ENCODE results near the gene PYGM.

PYGM gene

DNA sequence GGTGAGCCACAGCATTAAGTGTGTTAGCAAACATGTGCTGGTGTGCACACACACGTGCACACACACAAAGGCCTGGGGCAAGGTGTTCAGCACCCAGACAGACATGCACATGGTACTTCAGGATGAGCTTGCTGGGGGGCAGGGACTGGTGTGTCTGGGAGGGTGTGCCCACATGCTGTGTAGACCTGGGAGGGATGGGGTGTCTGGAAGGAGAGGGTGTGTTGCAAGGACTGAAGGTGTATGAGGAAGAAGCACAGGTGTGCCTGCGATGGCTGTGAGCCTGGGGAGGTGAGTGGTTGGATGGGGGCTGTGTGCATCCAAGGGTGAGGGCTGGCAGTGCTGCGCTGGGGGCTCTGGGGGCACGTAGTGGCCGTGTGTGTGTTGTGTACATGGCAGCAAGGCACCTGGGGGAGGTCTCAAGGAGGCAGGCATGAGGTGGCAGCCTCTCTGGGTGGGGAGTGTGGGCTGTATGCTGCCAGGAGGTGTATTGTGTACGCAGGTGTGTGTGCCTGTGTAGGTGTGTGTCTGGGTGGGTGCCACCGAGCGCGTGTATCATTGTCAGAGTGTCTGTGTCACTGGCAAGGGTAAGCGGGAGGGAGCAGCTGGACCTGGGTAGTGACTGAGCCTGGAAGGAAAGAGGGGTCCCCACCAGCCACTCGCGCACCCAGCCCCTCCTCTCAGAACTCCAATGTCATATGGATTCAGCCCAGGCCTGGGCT is 39.0 kb downstream of the PYGM start:
- no peak for DNase-seq (ENCODE audit: low read depth, low spot score)

DNA sequence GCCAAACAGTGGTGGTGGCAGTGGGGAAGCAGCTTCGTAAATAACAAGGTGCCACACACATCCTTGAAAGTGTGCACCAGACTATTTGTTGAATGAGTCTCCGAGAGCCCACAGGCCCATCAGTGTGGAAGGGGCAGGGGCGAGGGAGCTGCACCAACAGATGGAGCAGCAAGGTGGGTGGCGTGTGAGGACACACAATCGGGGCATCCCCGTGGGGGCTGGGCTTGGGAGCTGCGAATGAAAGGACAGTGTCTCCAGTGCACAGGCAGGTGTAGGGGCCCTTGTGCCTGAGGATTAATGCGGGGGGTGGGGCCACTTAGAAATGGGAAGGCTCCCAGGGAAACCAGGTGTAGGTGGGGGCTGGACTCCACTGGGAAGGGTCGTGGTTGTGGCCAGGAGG is 39.6 kb downstream of the PYGM start:
- no peak for DNase-seq (ENCODE audit: low read depth, low spot score)
- no peak overlapping the region for H3K27ac ChIP-seq

More for the DNA sequence above, 39.0 kb downstream of the PYGM start:
- no peak overlapping the region for H3K27ac ChIP-seq

DNA sequence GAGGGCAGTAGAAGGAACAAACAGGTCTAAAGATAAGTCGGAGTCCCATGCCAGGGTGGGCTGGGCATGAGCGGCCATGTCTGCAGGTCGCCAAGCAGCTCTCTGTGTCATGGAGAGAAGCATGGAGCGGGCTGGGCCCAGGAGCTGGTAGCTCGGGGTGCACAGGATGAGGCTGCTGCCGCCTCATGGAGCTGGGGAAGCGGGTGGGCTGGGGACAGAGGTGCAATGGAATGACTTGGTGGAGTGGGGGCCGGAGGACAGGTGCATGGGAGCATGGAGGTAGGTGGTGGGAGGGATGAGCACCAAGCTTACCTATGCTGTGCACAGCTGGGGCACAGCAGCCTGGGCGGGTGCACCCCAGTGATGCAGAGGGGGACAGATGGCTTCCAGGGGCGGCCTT is 40.4 kb downstream of the PYGM start:
- no peak for DNase-seq (ENCODE audit: low read depth, low spot score)
- H3K27ac ChIP-seq, result no peak overlapping the region

DNA sequence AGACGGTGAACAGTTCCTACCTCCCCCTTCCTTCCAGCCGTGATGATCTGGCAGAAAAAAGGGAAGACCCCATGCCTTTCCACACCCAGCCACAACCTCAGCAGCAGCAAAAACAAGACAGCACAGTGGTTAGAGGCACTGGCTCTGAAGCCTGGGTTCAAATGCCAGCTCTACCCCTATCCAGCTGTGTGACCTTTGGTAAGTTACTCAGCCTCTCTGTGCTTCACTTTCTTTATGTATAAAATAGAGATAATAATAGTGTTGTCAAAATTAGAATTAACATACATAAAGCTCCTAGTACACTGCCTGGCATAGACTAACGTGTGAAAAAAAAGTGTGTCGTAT is 41.0 kb downstream of the PYGM start:
- DNase-seq (ENCODE audit: low read depth, low spot score), result no peak
- no peak overlapping the region for H3K27ac ChIP-seq

DNA sequence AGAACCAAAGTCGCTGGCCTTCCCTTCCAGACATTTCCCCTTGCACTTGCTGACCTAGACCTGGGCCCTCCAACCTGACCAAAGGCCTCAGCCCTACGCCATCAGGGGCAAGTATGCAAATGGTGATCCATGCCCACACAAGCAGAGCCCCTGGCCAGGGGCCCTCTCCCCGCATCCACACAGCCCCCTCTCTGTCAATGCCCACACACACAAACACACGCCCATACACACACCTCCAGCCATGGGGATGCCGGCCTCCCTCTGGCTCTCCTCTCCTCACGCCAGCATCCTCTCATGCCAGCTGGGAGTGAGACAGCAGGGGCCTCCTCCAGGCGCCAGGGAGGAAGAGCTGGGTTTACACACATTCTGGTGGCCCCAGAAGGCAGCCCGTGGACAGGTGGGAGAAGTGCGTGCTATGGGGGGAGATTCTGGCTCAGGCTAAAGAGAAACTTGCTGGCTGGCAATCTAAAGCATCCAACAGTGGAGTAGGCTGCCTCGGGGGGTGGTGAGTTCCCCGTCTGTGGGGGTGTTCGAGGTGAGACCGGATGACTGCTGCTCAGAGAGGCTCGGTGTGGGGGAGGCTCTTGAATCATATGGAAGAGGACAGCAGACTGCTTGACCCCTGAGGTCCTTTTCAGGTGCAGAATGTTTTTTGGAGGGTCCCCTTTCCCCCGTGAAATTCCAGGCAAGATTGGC is 41.5 kb downstream of the PYGM start:
- no peak for DNase-seq (ENCODE audit: low read depth, low spot score)
- H3K27ac ChIP-seq, result no peak overlapping the region

DNA sequence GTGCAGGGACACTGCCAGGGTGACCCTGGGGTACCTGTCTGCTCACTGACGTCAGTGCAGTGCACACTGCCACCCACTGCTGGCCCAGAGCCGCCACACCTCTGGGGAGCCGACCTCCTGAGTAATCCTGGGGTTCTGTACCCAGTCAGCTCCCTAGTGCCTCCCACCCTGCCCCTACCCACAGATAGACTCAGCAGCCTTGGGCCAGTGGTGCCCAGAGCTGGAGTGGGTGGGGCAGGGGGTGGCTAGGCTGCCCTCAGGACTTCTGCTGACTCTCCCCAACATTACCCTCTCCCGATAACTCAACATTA is 42.6 kb downstream of the PYGM start:
- H3K27ac ChIP-seq, result no peak overlapping the region
- no peak for DNase-seq (ENCODE audit: low read depth, low spot score)

DNA sequence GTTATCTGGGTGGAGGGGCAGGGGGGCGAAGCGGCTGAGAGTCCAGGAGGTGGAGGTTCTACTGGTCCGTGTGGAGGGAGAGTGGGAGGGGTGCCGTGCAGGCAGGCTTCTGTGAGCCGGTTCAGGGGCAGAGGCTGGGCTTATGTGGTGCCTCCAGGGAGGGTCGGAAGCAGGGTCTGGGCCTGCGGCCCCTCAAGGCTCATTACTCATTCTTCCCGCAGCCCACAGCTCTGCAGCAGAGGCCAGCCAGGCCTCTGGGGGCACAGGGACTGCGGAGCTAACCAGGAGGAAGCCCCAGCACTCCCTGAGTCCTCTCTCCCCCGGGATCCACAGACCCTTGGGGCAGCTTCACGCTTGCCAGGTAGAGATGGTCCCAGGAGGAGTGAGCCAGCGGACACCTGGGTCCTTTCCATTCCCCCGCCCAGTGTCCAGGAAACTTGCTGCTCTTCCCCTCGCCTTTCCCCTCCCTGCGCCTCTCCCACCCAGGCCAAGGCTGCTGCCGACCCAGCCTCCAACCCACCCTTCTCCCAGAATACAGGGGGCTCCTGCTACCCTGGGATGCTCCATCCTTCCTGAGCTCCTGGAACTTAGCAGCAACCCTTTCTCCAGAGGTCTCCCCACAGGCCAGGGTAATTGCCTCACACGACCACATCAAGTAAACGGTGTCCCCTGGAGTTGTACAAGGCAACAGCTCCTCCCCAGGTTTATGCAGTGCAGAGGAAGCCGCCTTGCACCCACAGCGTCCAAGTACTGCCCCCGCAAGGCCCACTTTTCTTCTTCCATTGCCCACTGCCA is 43.1 kb downstream of the PYGM start:
- DNase-seq (ENCODE audit: low read depth, low spot score), result no peak
- H3K27ac ChIP-seq, result no peak overlapping the region

DNA sequence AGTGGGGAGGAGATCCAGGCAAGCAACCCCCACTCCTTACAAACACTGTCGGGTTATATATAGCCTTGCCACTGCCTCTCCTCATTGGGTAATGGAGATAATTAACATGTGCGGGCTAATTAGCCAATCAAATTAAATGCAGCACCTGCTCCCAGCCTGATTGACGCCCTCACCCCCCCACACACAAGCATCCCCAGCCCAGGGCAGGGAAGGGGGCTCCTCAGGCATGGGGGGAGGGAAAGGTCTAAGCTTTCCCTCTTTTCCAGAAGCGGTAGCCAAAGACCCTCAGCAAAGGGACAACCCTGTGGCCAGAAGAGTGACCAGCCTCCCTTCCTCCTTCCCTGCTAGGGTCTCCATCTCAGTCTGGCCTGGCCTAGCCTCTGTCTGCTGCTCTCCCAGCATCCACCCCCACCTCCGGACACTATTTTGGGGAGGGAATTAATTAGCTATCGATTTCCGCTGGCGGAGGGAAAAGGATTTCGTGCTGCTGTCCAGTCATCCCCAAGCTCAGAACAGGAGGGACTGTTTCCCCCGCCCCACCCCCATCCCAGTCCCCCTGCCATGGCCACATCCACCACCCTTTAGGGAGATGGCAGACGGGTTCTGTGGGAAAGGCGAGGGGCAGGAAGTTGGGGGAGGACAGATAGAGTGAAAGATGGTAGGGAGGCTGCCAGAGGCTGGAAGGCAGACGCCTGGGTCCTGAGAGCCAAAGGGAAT is 43.9 kb downstream of the PYGM start:
- DNase-seq (ENCODE audit: low read depth, low spot score), result no peak
- H3K27ac ChIP-seq, result no peak overlapping the region

DNA sequence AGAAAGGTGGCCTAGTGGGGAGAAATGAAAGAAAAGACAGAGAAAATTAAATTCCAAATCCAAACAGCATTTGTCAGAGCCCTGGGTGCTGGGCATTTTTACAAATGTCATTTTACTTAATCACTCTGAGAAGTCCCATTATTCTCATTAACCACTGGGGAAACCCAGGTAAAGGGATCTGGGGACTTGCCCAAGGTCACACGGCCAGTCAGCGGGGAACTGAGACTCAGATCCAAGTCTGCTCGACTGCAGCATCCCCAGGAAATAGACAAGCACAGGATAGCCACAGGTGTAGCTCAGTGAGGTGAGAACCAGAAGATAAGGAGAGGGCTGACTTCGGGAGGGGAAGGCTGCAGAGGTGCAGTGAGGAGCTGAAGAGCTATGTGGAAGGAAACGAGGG is 44.7 kb downstream of the PYGM start:
- H3K27ac ChIP-seq, result no peak overlapping the region
- no peak for DNase-seq (ENCODE audit: low read depth, low spot score)

DNA sequence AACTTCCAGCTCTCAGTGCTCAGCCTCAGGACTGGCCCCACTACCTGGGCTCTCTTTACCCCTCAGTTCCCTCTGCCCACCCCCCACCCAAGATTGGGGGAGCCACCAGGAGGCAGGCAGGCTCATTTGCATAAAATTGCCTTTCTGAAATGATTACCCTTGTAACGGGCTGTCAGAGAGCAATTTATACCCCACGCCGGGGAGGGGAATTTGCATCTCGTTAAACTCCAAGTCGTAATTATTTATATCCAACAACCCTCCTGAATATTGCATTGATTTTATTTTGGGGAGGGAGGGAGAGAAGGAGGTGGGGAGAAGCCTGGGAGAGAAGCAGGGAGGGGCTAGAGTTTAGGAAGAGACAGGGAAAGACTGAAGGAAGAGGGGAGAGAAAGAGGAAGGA is 45.1 kb downstream of the PYGM start:
- H3K27ac ChIP-seq, result no peak overlapping the region
- DNase-seq (ENCODE audit: low read depth, low spot score), result no peak

DNA sequence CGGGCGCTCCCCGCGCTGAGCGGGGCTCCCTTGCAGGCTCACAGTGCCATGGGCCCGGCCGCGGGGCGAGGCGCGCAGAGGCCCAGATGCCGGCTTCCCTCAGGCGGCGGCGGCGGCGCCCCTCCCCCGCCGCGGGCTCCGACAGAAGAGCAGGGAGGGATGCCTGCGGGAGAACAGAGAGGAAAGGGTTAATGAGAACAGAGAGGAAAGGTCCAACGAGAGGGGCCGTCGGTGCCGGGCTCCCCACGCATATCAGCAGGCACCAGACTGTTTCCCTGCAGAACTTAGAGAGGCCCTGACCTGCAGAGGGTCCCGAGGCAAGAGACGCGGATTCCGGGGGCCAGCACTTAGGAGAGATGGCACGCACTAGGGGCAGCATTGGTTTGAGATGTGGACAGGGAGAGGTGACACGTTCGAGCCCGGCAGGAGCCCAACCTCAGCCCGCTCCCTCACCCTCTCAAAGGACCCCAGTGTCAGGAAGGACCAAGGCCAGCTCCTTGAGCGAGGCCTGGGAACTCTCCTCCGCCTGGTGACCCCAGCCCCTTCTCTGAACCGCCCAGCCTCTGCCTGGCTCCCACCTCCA is 45.9 kb downstream of the PYGM start:
- H3K27ac ChIP-seq, result no peak overlapping the region
- no peak for DNase-seq (ENCODE audit: low read depth, low spot score)

DNA sequence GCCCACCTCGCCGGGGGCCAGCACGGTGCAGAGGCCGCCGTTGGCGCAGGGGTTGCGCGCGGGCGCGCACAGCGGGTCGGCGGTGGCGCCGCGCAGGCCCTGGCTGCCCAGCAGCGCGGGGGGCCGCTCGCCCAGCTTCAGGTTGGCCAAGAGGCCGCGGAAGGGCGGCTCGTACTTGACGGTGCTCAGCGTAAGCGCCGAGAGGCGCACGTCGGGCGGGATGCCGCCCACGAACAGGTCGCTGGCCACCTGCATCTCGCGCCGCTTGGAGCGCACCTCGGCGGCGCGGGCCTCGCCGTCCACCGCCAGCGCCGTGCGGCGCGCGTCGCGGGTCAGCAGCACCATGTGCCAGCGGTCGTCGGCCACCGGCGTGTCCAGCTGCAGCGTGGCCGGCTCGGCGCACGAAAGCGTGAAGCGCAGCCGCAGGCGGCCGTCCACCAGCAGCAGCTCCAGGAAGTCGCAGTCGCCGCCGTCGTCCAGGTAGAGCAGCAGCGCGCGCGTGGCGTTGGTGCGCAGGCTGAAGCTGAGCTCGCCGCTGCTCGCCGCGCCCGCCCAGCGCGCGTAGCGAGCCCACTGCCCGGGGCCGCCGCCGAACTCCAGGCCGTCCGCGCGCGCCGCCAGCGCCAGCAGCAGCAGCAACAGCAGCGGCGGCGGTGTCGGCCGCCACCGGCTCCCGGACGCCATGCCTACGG is 46.6 kb downstream of the PYGM start:
- no peak overlapping the region for H3K27ac ChIP-seq
- DNase-seq (ENCODE audit: low read depth, low spot score), result no peak

DNA sequence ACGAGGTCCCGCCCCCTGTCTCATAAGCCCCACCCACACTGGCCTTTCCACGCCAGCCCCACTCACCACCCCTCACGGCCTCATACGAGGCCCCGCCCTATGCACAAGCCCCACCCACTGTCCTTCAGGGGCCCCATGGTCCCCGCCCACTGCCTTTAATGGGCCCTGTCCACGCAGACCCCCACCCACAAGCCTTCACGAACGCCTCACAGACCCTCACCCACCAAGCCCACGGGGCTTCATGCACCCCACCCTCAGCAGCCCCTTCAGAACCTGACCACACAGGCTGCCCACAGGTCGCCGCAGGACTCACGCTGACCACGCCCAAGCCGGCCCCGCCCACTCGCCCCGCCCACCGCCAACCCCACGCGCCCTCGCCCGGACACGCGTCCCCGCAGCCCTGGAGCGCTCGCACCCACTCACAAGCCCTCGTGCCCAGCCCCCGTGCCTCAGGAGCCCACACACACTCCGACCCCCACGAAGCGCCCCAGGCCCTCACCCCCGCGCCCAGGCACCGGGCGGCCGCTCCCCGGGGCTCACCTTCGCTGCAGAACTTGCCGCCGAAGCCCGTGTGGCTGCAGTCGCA is 47.3 kb downstream of the PYGM start:
- H3K27ac ChIP-seq, result no peak overlapping the region
- no peak for DNase-seq (ENCODE audit: low read depth, low spot score)

DNA sequence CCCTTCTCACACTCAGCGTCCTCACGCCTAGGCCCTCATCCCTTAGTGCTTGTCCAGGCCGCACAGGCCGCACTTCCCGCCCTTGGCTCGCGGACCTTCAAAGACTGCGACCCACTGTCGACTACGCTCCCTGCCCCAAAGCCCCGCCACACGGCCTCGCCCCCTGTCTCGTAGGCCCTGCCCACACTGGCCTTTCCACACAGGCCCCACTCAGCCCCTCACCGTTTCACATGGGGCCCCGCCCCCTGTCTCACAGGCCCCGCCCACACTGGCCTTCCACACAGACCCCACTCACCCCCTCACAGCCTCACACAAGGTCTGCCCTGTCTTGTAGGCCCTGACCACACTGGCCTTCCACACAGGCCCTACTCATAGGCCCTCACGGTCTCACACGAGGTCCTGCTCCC is 47.8 kb downstream of the PYGM start:
- H3K27ac ChIP-seq, result no peak overlapping the region
- DNase-seq (ENCODE audit: low read depth, low spot score), result no peak

DNA sequence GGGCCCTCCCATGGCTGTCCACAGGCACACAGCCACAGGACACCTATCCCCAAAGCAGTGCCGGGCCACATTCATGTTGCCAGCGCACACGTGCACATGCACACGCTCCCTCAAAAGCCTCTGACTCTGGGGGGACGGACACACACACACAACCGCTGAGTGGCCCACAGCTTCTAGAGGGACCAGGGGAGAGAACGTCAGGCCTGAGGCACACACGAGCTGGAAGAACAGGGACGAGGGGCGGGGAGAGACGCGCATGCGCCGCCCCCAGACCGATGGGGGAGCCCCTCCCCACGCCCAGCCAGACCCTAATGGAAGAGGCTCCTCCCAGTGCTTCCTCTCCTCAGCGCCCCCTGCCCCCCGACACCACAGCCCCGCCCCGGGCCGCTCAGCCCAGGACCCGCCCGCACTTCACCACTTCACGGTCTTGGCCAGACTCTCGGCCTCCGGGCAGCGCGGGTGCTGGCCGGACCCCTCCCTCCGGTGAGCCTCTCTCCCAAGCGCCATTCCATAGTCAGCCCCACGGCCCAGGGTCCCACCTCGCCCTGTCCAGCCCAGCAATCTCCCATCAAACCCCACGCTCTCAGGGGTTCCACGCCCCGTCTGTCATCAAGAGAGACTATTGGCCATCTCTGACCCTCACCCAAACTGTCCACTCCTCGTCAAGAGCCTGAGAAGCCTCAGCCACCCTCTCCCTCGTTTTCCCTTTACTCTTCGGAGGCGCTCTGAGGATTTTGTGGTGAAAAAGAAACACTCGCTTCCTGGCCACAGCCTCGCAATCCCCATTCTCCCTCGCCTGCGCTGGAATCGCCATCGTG is 48.4 kb downstream of the PYGM start:
- no peak for DNase-seq (ENCODE audit: low read depth, low spot score)
- H3K27ac ChIP-seq, result no peak overlapping the region

DNA sequence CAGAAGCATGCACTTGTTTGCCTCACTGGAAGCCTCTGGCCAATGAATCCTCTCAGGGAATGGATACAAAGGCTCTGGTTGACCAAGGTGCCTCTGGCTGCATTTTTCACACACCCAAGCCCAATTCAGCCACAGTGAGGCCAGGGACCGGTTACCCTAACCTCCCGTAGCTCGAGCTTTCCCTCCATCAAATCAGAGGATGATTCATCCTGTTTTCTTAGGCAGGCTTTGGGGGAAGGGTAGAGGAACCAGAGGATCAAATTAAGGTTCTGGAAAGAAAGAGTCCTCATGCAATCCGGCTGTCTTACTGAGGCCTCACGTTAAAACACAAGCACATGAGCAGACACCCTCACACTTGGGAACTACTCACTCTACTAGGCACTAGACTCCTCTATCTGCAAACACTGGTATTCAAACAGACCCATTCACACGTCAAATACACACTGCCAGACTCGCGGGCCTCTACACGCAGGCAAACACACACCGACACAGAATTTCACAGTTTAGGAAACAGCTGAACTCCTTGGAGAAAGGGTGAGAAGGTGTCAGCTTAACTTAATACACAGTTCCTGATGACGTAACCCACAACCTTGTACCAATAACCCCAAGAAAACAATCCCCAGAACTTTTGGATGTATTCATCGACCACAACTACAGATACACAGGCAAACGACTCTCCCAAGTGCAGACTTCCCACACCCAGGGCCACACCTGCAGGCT is 49.2 kb downstream of the PYGM start:
- no peak for DNase-seq (ENCODE audit: low read depth, low spot score)
- H3K27ac ChIP-seq, result no peak overlapping the region

DNA sequence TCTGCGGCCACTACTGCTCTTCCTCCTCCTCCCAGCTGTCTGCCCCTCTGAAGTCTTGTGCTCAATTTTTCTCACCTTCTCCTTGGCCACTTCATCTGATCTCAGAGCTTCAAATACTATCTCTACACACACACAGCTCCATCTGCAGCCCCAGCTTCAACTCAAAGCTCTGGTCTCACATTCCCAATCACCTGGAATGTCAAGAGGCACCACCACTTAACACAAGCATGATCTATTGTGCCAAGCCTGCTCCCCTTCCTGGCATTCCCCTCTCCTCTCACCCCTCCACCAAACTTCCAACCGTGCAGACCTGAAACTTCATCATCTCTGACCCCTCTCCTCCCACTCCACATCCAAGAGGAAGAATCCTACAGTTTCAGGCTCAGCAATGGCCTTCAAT is 54.3 kb downstream of the PYGM start:
- H3K27ac ChIP-seq, result no peak overlapping the region
- DNase-seq (ENCODE audit: low read depth, low spot score), result no peak

DNA sequence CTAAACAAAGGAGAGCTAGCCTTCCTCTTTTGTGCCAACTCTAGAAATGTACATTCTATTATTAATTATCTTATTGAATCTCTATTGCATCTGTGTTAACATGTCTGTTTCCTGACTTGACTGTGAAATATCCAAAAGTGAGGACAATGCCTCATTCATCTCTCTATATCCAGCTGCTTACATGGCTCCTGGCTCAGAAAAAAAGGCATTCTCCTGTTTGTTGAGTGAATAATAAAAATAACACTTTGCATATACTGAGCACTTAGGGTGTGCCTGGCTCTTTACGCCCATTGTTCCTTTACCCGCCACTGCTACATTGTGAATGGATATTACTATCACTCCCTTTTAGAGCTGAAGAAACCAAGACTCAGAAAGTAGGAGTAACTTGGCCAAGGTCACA is 56.7 kb downstream of the PYGM start:
- H3K27ac ChIP-seq, result no peak overlapping the region
- DNase-seq (ENCODE audit: low read depth, low spot score), result no peak

Measured in epithelial cell of prostate (primary cell).